Astrocyte (in vitro differentiated cells and primary cell): ENCODE measurements around the gene AMH. TPM values are rescaled to one million over a fixed set of nuclear protein-coding genes. Genes with fewer than 3 reads are reported as not detected.

Experiments
- DNase-seq: peaks from one replicate; pipeline ENCODE4 v3.0.0-alpha.2; 2010; ENCODE audit warnings: low read depth
- FAIRE-seq: peaks from 2 replicates; lab custom pipeline; 2011; peaks lifted over from hg19 to GRCh38; lab: Jason Lieb, UNC
- H2AFZ ChIP-seq: 2 replicates; pipeline ENCODE4 v1.6.0; 2012; ENCODE audit warnings: low read depth, low read length, inconsistent platforms
- H3K27ac ChIP-seq: 2 replicates; pipeline ENCODE4 v1.5.1; 2011; ENCODE audit warnings: low read depth, low read length, inconsistent platforms
- H3K27me3 ChIP-seq: 2 replicates; pipeline ENCODE4 v1.6.0; 2011; ENCODE audit warnings: low read length, inconsistent platforms; ENCODE audit not compliant: insufficient read depth
- H3K36me3 ChIP-seq: 2 replicates; pipeline ENCODE4 v1.5.1; 2011; ENCODE audit warnings: low read length, inconsistent platforms; ENCODE audit not compliant: insufficient read depth
- H3K4me1 ChIP-seq: 2 replicates; pipeline ENCODE4 v1.5.1; 2011; ENCODE audit warnings: low read length, inconsistent platforms; ENCODE audit not compliant: insufficient read depth
- H3K4me2 ChIP-seq: 2 replicates; pipeline ENCODE4 v1.6.0; 2012; ENCODE audit warnings: low read length, inconsistent platforms
- H3K4me3 ChIP-seq: 2 replicates; pipeline ENCODE4 v1.5.1; 2011; ENCODE audit warnings: low read depth, mild to moderate bottlenecking, low read length, inconsistent platforms; ENCODE audit not compliant: insufficient read depth
- H3K79me2 ChIP-seq: 2 replicates; pipeline ENCODE4 v1.6.0; 2012; ENCODE audit warnings: mild to moderate bottlenecking, low read length, inconsistent platforms; ENCODE audit not compliant: insufficient read depth
- H3K9ac ChIP-seq: 2 replicates; pipeline ENCODE4 v1.6.0; 2012; ENCODE audit warnings: mild to moderate bottlenecking, low read length, inconsistent platforms
- H3K9me3 ChIP-seq: 2 replicates; pipeline ENCODE4 v1.5.1; 2012; ENCODE audit warnings: low read depth, mild to moderate bottlenecking, low read length, inconsistent platforms; ENCODE audit not compliant: insufficient read depth
- H4K20me1 ChIP-seq: 2 replicates; pipeline ENCODE4 v1.6.0; 2012; ENCODE audit warnings: low read length, inconsistent platforms; ENCODE audit not compliant: insufficient read depth
- H3K27ac Mint-ChIP-seq: one replicate; pipeline ENCODE4 v1.8.0; 2021; ENCODE audit warnings: mild to moderate bottlenecking, mixed read lengths; ENCODE audit not compliant: unreplicated experiment
- H3K27me3 Mint-ChIP-seq: one replicate; pipeline ENCODE4 v1.8.0; 2021; ENCODE audit warnings: low read depth, mixed read lengths; ENCODE audit not compliant: unreplicated experiment
- H3K36me3 Mint-ChIP-seq: one replicate; pipeline ENCODE4 v1.8.0; 2021; ENCODE audit warnings: low read depth, mixed read lengths; ENCODE audit not compliant: unreplicated experiment
- H3K4me1 Mint-ChIP-seq: one replicate; pipeline ENCODE4 v1.8.0; 2021; ENCODE audit warnings: low read depth, mixed read lengths; ENCODE audit not compliant: unreplicated experiment
- H3K4me3 Mint-ChIP-seq: one replicate; pipeline ENCODE4 v1.8.0; 2021; ENCODE audit warnings: mild to moderate bottlenecking, moderate library complexity, mixed read lengths; ENCODE audit not compliant: unreplicated experiment
- H3K9me3 Mint-ChIP-seq: one replicate; pipeline ENCODE4 v1.8.0; 2021; ENCODE audit warnings: mild to moderate bottlenecking, mixed read lengths; ENCODE audit not compliant: unreplicated experiment
- EZH2 ChIP-seq: IDR thresholded peaks from 2 replicates; pipeline ENCODE4 v1.6.1; 2012; ENCODE audit warnings: mild to moderate bottlenecking, low read length, inconsistent platforms; ENCODE audit not compliant: insufficient read depth
- total RNA-seq: library from RNA; stranded (reverse); gene quantifications from 2 replicates; pipeline ENCODE4 v1.2.1, GENCODE V29; 2021
- TF ChIP-seq, protein P1 (sequence below): IDR thresholded peaks from 2 replicates; pipeline ENCODE4 v1.5.1; 2011; ENCODE audit warnings: low read depth, mild to moderate bottlenecking, inconsistent platforms, low read length, moderate library complexity; ENCODE audit not compliant: insufficient read depth

Gene AMH
- total RNA-seq, 1 donor from 2014 or later: 4.6 TPM

DNA sequence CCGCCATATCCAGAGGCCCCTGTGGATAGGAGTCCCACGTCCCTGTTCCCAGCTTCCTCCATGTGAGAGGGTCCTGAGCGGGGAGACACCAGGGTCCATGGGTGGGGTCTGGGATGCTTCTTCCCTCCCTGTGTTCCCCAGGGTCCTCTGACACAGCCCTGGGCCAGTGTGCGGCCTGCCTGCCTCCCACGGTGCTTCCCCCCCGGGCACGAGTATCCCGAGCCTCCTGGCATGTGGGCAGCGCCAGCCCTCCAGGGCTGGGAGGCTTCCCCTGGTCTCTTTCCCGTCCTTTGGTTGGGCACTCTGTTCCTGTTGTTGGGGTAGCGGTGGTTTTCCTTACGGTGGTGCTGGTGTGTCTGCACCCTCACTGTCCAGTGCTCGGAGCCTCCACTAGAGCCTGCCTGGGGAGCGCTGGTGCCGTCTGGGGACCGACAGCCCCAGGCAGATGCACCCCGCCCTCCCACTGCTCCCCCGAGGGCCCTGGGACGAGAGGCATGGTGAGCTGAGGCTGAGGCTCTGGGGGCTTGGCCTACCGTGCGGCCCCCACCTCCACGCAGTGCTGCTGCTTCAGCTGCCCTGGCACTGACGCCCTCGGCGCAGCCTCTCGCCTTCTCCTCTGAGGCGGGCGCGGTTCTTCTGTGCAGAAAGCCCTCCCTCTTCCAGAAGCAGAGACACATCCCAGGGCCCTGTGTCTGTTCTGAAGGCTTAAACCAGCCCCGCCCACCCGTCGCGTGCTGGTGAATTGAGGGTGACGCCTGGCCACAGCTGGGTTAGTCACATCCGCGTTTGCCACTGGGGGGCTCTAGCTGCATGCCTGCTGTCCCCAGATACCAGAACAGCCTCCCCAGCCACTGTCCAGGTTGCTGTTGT, 40.9 kb upstream of the AMH start:
- Mint-ChIP-seq H3K4me3 (no peak overlapping the region), H3K27me3 (no peaks in the 10 kb centered on the region), H3K4me1 (peaks cover 7% of the 10 kb centered on the region), H3K27ac (no peak overlapping the region), H3K36me3 (peaks cover 17% of the 10 kb centered on the region), H3K9me3 (no peaks in the 10 kb centered on the region)
- no peak for TF ChIP-seq EZH2
- TF ChIP-seq, protein P1, sequence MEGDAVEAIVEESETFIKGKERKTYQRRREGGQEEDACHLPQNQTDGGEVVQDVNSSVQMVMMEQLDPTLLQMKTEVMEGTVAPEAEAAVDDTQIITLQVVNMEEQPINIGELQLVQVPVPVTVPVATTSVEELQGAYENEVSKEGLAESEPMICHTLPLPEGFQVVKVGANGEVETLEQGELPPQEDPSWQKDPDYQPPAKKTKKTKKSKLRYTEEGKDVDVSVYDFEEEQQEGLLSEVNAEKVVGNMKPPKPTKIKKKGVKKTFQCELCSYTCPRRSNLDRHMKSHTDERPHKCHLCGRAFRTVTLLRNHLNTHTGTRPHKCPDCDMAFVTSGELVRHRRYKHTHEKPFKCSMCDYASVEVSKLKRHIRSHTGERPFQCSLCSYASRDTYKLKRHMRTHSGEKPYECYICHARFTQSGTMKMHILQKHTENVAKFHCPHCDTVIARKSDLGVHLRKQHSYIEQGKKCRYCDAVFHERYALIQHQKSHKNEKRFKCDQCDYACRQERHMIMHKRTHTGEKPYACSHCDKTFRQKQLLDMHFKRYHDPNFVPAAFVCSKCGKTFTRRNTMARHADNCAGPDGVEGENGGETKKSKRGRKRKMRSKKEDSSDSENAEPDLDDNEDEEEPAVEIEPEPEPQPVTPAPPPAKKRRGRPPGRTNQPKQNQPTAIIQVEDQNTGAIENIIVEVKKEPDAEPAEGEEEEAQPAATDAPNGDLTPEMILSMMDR: no peak
- H2AFZ ChIP-seq: no peak overlapping the region
- DNase-seq (peak; percentile 21), FAIRE-seq (no peak)
- peak overlapping the region; percentile 42 for H3K27ac ChIP-seq
- no peak overlapping the region for H3K4me3 ChIP-seq
- peak overlapping the region; percentile 55 for H3K4me2 ChIP-seq
- H3K4me1 ChIP-seq: peaks cover 32% of the 10 kb centered on the region
- peaks cover 25% of the 10 kb centered on the region for H3K79me2 ChIP-seq
- peak overlapping the region; percentile 48 for H3K9ac ChIP-seq
- no peaks in the 10 kb centered on the region for H3K27me3 ChIP-seq
- no peaks in the 10 kb centered on the region for H3K9me3 ChIP-seq
- H3K36me3 ChIP-seq: peaks cover 19% of the 10 kb centered on the region
- peaks cover 40% of the 10 kb centered on the region for H4K20me1 ChIP-seq

DNA sequence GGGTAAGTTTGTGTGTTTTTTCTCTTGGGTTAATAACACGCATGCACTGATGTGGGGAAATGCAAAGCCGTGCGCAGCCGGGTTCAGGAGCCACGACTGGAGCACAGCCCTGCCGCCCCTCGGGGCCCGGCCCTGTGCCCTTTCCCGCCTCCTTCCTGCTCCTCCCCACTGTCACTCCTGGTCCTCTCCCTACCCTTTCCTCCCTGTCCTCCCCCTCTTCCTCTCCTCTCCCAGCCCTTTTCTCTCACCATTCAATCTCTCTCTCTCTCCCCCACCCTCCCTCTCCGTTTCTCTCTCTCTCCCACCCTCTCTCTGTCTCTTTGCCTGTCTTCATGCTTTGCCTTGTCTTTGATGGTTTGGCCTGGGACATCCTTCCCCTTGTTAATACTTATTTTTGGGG, 40.1 kb upstream of the AMH start:
- H3K9ac ChIP-seq: peak overlapping the region; percentile 35
- peak overlapping the region; percentile 55 for H3K4me2 ChIP-seq
- FAIRE-seq: no peak

More for the DNA sequence above, 40.1 kb upstream of the AMH start:
- TF ChIP-seq EZH2: no peak
- TF ChIP-seq, protein P1: no peak
- Histone ChIP-seq H3K9me3 (no peaks in the 10 kb centered on the region), H3K27ac (peak overlapping the region; percentile 42), H3K4me3 (no peak overlapping the region), H2AFZ (no peak overlapping the region), H4K20me1 (peaks cover 35% of the 10 kb centered on the region), H3K27me3 (no peaks in the 10 kb centered on the region), H3K36me3 (peaks cover 17% of the 10 kb centered on the region), H3K4me1 (peaks cover 32% of the 10 kb centered on the region), H3K79me2 (peaks cover 18% of the 10 kb centered on the region)
- H3K9me3 Mint-ChIP-seq: no peaks in the 10 kb centered on the region
- H3K4me3 Mint-ChIP-seq: no peak overlapping the region
- H3K4me1 Mint-ChIP-seq: peaks cover 9% of the 10 kb centered on the region
- DNase-seq: no peak
- no peak overlapping the region for H3K27ac Mint-ChIP-seq
- peaks cover 17% of the 10 kb centered on the region for H3K36me3 Mint-ChIP-seq
- H3K27me3 Mint-ChIP-seq: no peaks in the 10 kb centered on the region
